ENCODE data around the gene CEP152. TPM values are rescaled to one million over a fixed set of nuclear protein-coding genes. Genes with fewer than 3 reads are reported as not detected.

Gene CEP152
- polyA plus RNA-seq, 3 donors, result 1.0 to 3.8 (median 1.4) TPM

GRCh38 chr15:48784756-48785155, 26.1 kb downstream of the CEP152 start:
- Histone ChIP-seq H3K9ac (ENCODE audit: insufficient read depth, low read length, poor library complexity, severe bottlenecking) (no peak overlapping the region), H2AFZ (ENCODE audit: insufficient read depth, low read depth, low read length, poor library complexity, severe bottlenecking) (no peak overlapping the region), H3K9me3 (replicated peaks in 1 of 2; ENCODE audit: control insufficient read depth in 1 of 2, insufficient read depth in 1 of 2, low read length in 2 of 2) (no peaks in the 10 kb centered on the region), H3K36me3 (replicated peaks in 1 of 2; ENCODE audit: control insufficient read depth in 1 of 2, insufficient read depth in 2 of 2, low read length in 2 of 2) (peaks cover 54 to 91% of the 10 kb centered on the region in 2 donors), H3K79me2 (ENCODE audit: insufficient read depth, low read length) (no peaks in the 10 kb centered on the region), H3K27ac (ENCODE audit: low read depth in 1 of 2, low read length in 2 of 2) (no peak overlapping the region), H4K20me1 (ENCODE audit: insufficient read depth, low read length) (no peaks in the 10 kb centered on the region), H3K4me3 (replicated peaks in 1 of 3; ENCODE audit: low read depth in 2 of 3, low read length in 3 of 3) (no peak overlapping the region), H3K4me1 (ENCODE audit: control insufficient read depth in 1 of 2, insufficient read depth in 2 of 2, low read length in 2 of 2) (no peaks in the 10 kb centered on the region), H3K27me3 (ENCODE audit: control insufficient read depth in 2 of 2, insufficient read depth in 2 of 2, low read length in 2 of 2) (no peaks in the 10 kb centered on the region), H3K4me2 (replicated peaks; ENCODE audit: extremely low read depth, low read length, poor library complexity, severe bottlenecking) (no peak overlapping the region)
- Mint-ChIP-seq H3K27ac (no peak overlapping the region), H3K4me1 (no peaks in the 10 kb centered on the region), H3K4me3 (no peak overlapping the region), H3K27me3 (ENCODE audit: low read depth in 3 of 3) (no peaks in the 10 kb centered on the region), H3K36me3 (peaks cover 69 to 81% of the 10 kb centered on the region in 2 donors), H3K9me3 (no peaks in the 10 kb centered on the region)
- intact Hi-C loops (cut with micrococcal nuclease), result no loop called here
- no CpG with 5 or more reads among the region's 2 CpGs for WGBS (ENCODE audit: insufficient coverage)
- DNase-seq, result no peak
- TF ChIP-seq CTCF (IDR thresholded peaks at IDR 0.05), result no peak

GRCh38 chr15:48782911-48783310, 28.0 kb downstream of the CEP152 start:
- DNase-seq, result no peak
- H3K4me3 ChIP-seq (replicated peaks in 1 of 3; ENCODE audit: low read depth in 2 of 3, low read length in 3 of 3), result no peak overlapping the region
- no peak overlapping the region for H3K9ac ChIP-seq (ENCODE audit: insufficient read depth, low read length, poor library complexity, severe bottlenecking)
- H3K4me2 ChIP-seq (replicated peaks; ENCODE audit: extremely low read depth, low read length, poor library complexity, severe bottlenecking), result no peak overlapping the region
- peaks cover 45 to 90% of the 10 kb centered on the region in 2 donors for H3K36me3 ChIP-seq (replicated peaks in 1 of 2; ENCODE audit: control insufficient read depth in 1 of 2, insufficient read depth in 2 of 2, low read length in 2 of 2)
- no peak overlapping the region for H2AFZ ChIP-seq (ENCODE audit: insufficient read depth, low read depth, low read length, poor library complexity, severe bottlenecking)
- Mint-ChIP-seq H3K4me1 (no peaks in the 10 kb centered on the region), H3K27me3 (ENCODE audit: low read depth in 3 of 3) (no peaks in the 10 kb centered on the region), H3K4me3 (no peak overlapping the region), H3K36me3 (peaks cover 67 to 75% of the 10 kb centered on the region in 2 donors), H3K27ac (no peak overlapping the region), H3K9me3 (no peaks in the 10 kb centered on the region)
- no CpG with 5 or more reads among the region's 2 CpGs for WGBS (ENCODE audit: insufficient coverage)
- no peaks in the 10 kb centered on the region for H3K27me3 ChIP-seq (ENCODE audit: control insufficient read depth in 2 of 2, insufficient read depth in 2 of 2, low read length in 2 of 2)
- H3K4me1 ChIP-seq (ENCODE audit: control insufficient read depth in 1 of 2, insufficient read depth in 2 of 2, low read length in 2 of 2), result no peaks in the 10 kb centered on the region
- no peaks in the 10 kb centered on the region for H3K9me3 ChIP-seq (replicated peaks in 1 of 2; ENCODE audit: control insufficient read depth in 1 of 2, insufficient read depth in 1 of 2, low read length in 2 of 2)
- intact Hi-C loops (cut with micrococcal nuclease), result no loop called here
- H3K27ac ChIP-seq (ENCODE audit: low read depth in 1 of 2, low read length in 2 of 2), result no peak overlapping the region
- TF ChIP-seq CTCF (IDR thresholded peaks at IDR 0.05), result no peak
- H3K79me2 ChIP-seq (ENCODE audit: insufficient read depth, low read length), result no peaks in the 10 kb centered on the region
- no peaks in the 10 kb centered on the region for H4K20me1 ChIP-seq (ENCODE audit: insufficient read depth, low read length)
